ENCODE data around the gene AP1M1. TPM values are rescaled to one million over a fixed set of nuclear protein-coding genes. Genes with fewer than 3 reads are reported as not detected.

AP1M1 gene
- total RNA-seq, 1 experiment from 2014 or later = 27.7 TPM

GRCh38 chr19:16210168-16210567 is 12.5 kb downstream of the AP1M1 start:
- Mint-ChIP-seq H3K27ac (no peak overlapping the region), H3K36me3 (peaks cover 7% of the 10 kb centered on the region), H3K4me3 (no peak overlapping the region), H3K4me1 (no peaks in the 10 kb centered on the region), H3K27me3 (ENCODE audit: low read depth) (no peaks in the 10 kb centered on the region), H3K9me3 (no peaks in the 10 kb centered on the region)
- TF ChIP-seq, protein P1, sequence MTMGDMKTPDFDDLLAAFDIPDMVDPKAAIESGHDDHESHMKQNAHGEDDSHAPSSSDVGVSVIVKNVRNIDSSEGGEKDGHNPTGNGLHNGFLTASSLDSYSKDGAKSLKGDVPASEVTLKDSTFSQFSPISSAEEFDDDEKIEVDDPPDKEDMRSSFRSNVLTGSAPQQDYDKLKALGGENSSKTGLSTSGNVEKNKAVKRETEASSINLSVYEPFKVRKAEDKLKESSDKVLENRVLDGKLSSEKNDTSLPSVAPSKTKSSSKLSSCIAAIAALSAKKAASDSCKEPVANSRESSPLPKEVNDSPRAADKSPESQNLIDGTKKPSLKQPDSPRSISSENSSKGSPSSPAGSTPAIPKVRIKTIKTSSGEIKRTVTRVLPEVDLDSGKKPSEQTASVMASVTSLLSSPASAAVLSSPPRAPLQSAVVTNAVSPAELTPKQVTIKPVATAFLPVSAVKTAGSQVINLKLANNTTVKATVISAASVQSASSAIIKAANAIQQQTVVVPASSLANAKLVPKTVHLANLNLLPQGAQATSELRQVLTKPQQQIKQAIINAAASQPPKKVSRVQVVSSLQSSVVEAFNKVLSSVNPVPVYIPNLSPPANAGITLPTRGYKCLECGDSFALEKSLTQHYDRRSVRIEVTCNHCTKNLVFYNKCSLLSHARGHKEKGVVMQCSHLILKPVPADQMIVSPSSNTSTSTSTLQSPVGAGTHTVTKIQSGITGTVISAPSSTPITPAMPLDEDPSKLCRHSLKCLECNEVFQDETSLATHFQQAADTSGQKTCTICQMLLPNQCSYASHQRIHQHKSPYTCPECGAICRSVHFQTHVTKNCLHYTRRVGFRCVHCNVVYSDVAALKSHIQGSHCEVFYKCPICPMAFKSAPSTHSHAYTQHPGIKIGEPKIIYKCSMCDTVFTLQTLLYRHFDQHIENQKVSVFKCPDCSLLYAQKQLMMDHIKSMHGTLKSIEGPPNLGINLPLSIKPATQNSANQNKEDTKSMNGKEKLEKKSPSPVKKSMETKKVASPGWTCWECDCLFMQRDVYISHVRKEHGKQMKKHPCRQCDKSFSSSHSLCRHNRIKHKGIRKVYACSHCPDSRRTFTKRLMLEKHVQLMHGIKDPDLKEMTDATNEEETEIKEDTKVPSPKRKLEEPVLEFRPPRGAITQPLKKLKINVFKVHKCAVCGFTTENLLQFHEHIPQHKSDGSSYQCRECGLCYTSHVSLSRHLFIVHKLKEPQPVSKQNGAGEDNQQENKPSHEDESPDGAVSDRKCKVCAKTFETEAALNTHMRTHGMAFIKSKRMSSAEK (CRISPR knock-in tag; IDR thresholded peaks at IDR 0.05; ENCODE audit: borderline replicate concordance) = no peak
- TF ChIP-seq PREB (CRISPR knock-in tag; IDR thresholded peaks at IDR 0.05; ENCODE audit: borderline replicate concordance) (no peak), TP53 (CRISPR knock-in tag; IDR thresholded peaks at IDR 0.05) (no peak), GABPB1 (CRISPR knock-in tag; IDR thresholded peaks at IDR 0.05) (no peak), SMAD3 (CRISPR knock-in tag; IDR thresholded peaks at IDR 0.05; ENCODE audit: borderline replicate concordance) (no peak), CTCF (IDR thresholded peaks at IDR 0.05) (no peak), ZNF138 (CRISPR knock-in tag; conservative IDR thresholded peaks at IDR 0.05) (no peak)
- TF ChIP-seq, protein P2, sequence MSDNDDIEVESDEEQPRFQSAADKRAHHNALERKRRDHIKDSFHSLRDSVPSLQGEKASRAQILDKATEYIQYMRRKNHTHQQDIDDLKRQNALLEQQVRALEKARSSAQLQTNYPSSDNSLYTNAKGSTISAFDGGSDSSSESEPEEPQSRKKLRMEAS (CRISPR knock-in tag; IDR thresholded peaks at IDR 0.05) = no peak
- no peak for DNase-seq (ENCODE audit: low spot score)
- no peak for ATAC-seq
- ChIA-PET POLR2A (no interaction called here), CTCF (no interaction called here)

GRCh38 chr19:16213076-16213475 is 15.4 kb downstream of the AP1M1 start:
- Mint-ChIP-seq H3K4me3 (no peak overlapping the region), H3K4me1 (no peaks in the 10 kb centered on the region), H3K27me3 (ENCODE audit: low read depth) (no peaks in the 10 kb centered on the region), H3K9me3 (peaks cover 5% of the 10 kb centered on the region; the same call in 1 of the 2 replicates), H3K27ac (no peak overlapping the region), H3K36me3 (peaks cover 11% of the 10 kb centered on the region)
- ChIA-PET CTCF (no interaction called here), POLR2A (no interaction called here)
- no peak for ATAC-seq
- no peak for DNase-seq (ENCODE audit: low spot score)
- TF ChIP-seq NFE2L1 (CRISPR knock-in tag; IDR thresholded peaks at IDR 0.05) = no peak
- no peak for TF ChIP-seq ESRRA (CRISPR knock-in tag; IDR thresholded peaks at IDR 0.05; ENCODE audit: borderline replicate concordance)

GRCh38 chr19:16216744-16217670 is 19.3 kb downstream of the AP1M1 start:
- POLR2A ChIA-PET = no interaction called here
- Mint-ChIP-seq H3K4me1 (no peaks in the 10 kb centered on the region), H3K27ac (no peak overlapping the region), H3K36me3 (peaks cover 38% of the 10 kb centered on the region), H3K9me3 (peaks cover 27% of the 10 kb centered on the region), H3K27me3 (ENCODE audit: low read depth) (no peaks in the 10 kb centered on the region), H3K4me3 (no peak overlapping the region)
- TF ChIP-seq FOXK1 (CRISPR knock-in tag; IDR thresholded peaks at IDR 0.05) = no peak
- no peak for TF ChIP-seq ATF1 (CRISPR knock-in tag; IDR thresholded peaks at IDR 0.05)
- no peak for TF ChIP-seq HMGA2 (CRISPR knock-in tag; IDR thresholded peaks at IDR 0.05)
- no peak for TF ChIP-seq IRF2 (CRISPR knock-in tag; IDR thresholded peaks at IDR 0.05; ENCODE audit: borderline replicate concordance, low read depth)
- TF ChIP-seq, protein P3, sequence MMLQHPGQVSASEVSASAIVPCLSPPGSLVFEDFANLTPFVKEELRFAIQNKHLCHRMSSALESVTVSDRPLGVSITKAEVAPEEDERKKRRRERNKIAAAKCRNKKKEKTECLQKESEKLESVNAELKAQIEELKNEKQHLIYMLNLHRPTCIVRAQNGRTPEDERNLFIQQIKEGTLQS (CRISPR knock-in tag; conservative IDR thresholded peaks at IDR 0.05) = no peak
- no peak for TF ChIP-seq GTF2I (CRISPR knock-in tag; conservative IDR thresholded peaks at IDR 0.05)
- CTCF ChIA-PET = interaction anchor here (1.3 kb wide), 1 partner anchor 31 kb away, joined by 4 read pairs; the partner anchor contains the start of gene FAM32A
- no peak for DNase-seq (ENCODE audit: low spot score)
- ATAC-seq = no peak
